Activated naive CD4-positive, alpha-beta T cell treated with anti-CD3 and anti-CD28 coated beads for 36 hours (primary cell): ENCODE results near the gene DNAJB6. TPM values are rescaled to one million over a fixed set of nuclear protein-coding genes. Genes with fewer than 3 reads are reported as not detected.

Experiments used
- CTCF ChIA-PET: fragments of 350-600 bp; sonication (Branson Sonifier 250); formaldehyde crosslinking; loops from one replicate; lab custom pipeline; 2021; ENCODE audit warnings: antibody characterized with exemption; lab: Charles Lee
- DNase-seq: peaks from one replicate; pipeline ENCODE4 v3.0.0-alpha.2; 2020
- H3K27ac Mint-ChIP-seq: one replicate; pipeline ENCODE4 v1.8.0; 2021; ENCODE audit warnings: mild to moderate bottlenecking, mixed read lengths
- H3K27me3 Mint-ChIP-seq: one replicate; pipeline ENCODE4 v1.8.0; 2021; ENCODE audit warnings: low read depth, mixed read lengths
- H3K36me3 Mint-ChIP-seq: one replicate; pipeline ENCODE4 v1.8.0; 2021; ENCODE audit warnings: low read depth, mixed read lengths
- H3K4me1 Mint-ChIP-seq: one replicate; pipeline ENCODE4 v1.8.0; 2021; ENCODE audit warnings: low read depth, mixed read lengths
- H3K4me3 Mint-ChIP-seq: one replicate; pipeline ENCODE4 v1.8.0; 2021; ENCODE audit warnings: mild to moderate bottlenecking, moderate library complexity, mixed read lengths
- H3K9me3 Mint-ChIP-seq: one replicate; pipeline ENCODE4 v1.8.0; 2021; ENCODE audit warnings: mixed read lengths
- intact Hi-C: fragments of 100-400 bp; cut with micrococcal nuclease; formaldehyde crosslinking; loops from one replicate; pipeline ENCODE4 v1.15.1; 2023
- total RNA-seq, 2 experiments: library from RNA; stranded (reverse); gene quantifications; one replicate each; pipeline ENCODE4 v1.2.3, GENCODE V29; 2021

DNAJB6 gene
- total RNA-seq, 2 experiments from 2014 or later, result 69.0 to 72.1 TPM

- Mint-ChIP-seq H3K4me3 (no peak overlapping the region), H3K36me3 (no peaks in the 10 kb centered on the region), H3K4me1 (peaks cover 9% of the 10 kb centered on the region), H3K9me3 (no peaks in the 10 kb centered on the region), H3K27me3 (no peaks in the 10 kb centered on the region), H3K27ac (no peak overlapping the region)
- no peak for DNase-seq
- CTCF ChIA-PET, result interaction anchor here (1.4 kb wide), 1 partner anchor 9 kb away, joined by 5 read pairs; no protein-coding TSS in a partner anchor
- intact Hi-C loops, result no loop called here
These were observed 128.4 kb downstream of the DNAJB6 start for GRCh38 chr7:157464971-157465886.

GRCh38 chr7:157465891-157466866, 129.4 kb downstream of the DNAJB6 start:
- no peak for DNase-seq
- Mint-ChIP-seq H3K9me3 (no peaks in the 10 kb centered on the region), H3K27me3 (no peaks in the 10 kb centered on the region), H3K36me3 (no peaks in the 10 kb centered on the region), H3K27ac (no peak overlapping the region), H3K4me3 (no peak overlapping the region), H3K4me1 (peaks cover 16% of the 10 kb centered on the region)
- CTCF ChIA-PET, result interaction anchor here (1.4 kb wide), 1 partner anchor 8 kb away, joined by 5 read pairs; no protein-coding TSS in a partner anchor
- intact Hi-C loops, result no loop called here

GRCh38 chr7:157466867-157467261, 130.1 kb downstream of the DNAJB6 start:
- intact Hi-C loops, result no loop called here
- Mint-ChIP-seq H3K9me3 (no peaks in the 10 kb centered on the region), H3K27me3 (no peaks in the 10 kb centered on the region), H3K36me3 (no peaks in the 10 kb centered on the region), H3K4me1 (peaks cover 23% of the 10 kb centered on the region), H3K4me3 (no peak overlapping the region), H3K27ac (no peak overlapping the region)
- DNase-seq, result no peak
- CTCF ChIA-PET, result no interaction called here

Other genes with a start within 250 kb of the DNAJB6 start
- 10 to 100 TPM; 52.9 to 55.7 TPM for gene UBE3C, start 198.1 kb upstream of the DNAJB6 start, total RNA-seq